Tibial nerve (tissue), 4 donors: ENCODE data around the gene HSPB3.

Experiments used
- EP300 ChIP-seq, 2 donors: sonication (generic); formaldehyde crosslinking; IDR thresholded peaks; one replicate each; pipeline ENCODE4 v1.6.1; 2017; ENCODE audit warnings: antibody characterized with exemption in 2 of 2, mild to moderate bottlenecking in 1 of 2
- POLR2A ChIP-seq, 2 donors: fragments of 450-650 bp; IDR thresholded peaks; one replicate each; pipeline ENCODE4 v1.6.1; 2017; ENCODE audit warnings: antibody characterized with exemption in 2 of 2, mild to moderate bottlenecking in 2 of 2, moderate library complexity in 2 of 2
- TF ChIP-seq, protein P1 (sequence below), 5 experiments: fragments of 200-600 bp in 3 of 5; fragments of 450-650 bp in 2 of 5; sonication (generic) in 3 of 5; IDR thresholded peaks; one replicate each; pipeline ENCODE4 v1.5.1; 2016 to 2019; ENCODE audit warnings: antibody characterized with exemption in 5 of 5, mild to moderate bottlenecking in 3 of 5, moderate library complexity in 2 of 5

DNA sequence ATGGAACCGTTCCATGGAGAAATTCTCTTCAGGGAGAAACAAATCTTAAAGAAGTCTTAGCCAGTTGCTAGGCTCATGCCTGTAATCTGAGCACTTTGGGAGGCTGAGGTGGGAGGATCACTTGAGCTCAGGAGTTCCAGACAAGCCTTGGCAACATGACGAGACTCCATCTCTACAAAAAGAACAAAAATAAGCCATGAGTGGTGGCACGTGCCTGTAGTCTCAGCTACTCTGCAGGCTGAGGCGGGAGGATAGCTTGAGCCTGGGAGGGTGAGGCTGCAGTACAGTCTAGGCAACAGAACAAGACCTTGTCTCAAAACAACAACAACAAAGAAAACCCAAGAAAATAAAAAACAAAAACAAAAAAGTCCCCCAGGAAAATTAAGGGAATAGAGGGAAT, 8.2 kb downstream of the HSPB3 start:
- TF ChIP-seq, protein P1, sequence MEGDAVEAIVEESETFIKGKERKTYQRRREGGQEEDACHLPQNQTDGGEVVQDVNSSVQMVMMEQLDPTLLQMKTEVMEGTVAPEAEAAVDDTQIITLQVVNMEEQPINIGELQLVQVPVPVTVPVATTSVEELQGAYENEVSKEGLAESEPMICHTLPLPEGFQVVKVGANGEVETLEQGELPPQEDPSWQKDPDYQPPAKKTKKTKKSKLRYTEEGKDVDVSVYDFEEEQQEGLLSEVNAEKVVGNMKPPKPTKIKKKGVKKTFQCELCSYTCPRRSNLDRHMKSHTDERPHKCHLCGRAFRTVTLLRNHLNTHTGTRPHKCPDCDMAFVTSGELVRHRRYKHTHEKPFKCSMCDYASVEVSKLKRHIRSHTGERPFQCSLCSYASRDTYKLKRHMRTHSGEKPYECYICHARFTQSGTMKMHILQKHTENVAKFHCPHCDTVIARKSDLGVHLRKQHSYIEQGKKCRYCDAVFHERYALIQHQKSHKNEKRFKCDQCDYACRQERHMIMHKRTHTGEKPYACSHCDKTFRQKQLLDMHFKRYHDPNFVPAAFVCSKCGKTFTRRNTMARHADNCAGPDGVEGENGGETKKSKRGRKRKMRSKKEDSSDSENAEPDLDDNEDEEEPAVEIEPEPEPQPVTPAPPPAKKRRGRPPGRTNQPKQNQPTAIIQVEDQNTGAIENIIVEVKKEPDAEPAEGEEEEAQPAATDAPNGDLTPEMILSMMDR (IDR thresholded peaks at IDR 0.05), result no peak
- TF ChIP-seq EP300 (IDR thresholded peaks at IDR 0.05), result no peak
- TF ChIP-seq POLR2A (IDR thresholded peaks at IDR 0.05), result no peak
